PC-9 (cell line): ENCODE results near the gene MSH3.

Source experiments
- CTCF ChIP-seq: fragments of 200-600 bp; sonication (generic); conservative IDR thresholded peaks from 2 replicates; pipeline ENCODE4 v1.6.1; 2017; ENCODE audit warnings: mixed run types, antibody characterized with exemption, mild to moderate bottlenecking, moderate library complexity
- EZH2 ChIP-seq: fragments of 200-600 bp; sonication (generic); IDR thresholded peaks from 2 replicates; pipeline ENCODE4 v1.8.0; 2017; ENCODE audit warnings: antibody characterized with exemption, low read depth

GRCh38 chr5:80863708-80864107, 209.3 kb downstream of the MSH3 start:
- no peak for TF ChIP-seq CTCF
- no peak for TF ChIP-seq EZH2
